ENCODE results near the gene TPK1.
A peak's percentile ranks its signal among the peaks of the same experiment; 100 is the strongest.

The TPK1 gene

DNA sequence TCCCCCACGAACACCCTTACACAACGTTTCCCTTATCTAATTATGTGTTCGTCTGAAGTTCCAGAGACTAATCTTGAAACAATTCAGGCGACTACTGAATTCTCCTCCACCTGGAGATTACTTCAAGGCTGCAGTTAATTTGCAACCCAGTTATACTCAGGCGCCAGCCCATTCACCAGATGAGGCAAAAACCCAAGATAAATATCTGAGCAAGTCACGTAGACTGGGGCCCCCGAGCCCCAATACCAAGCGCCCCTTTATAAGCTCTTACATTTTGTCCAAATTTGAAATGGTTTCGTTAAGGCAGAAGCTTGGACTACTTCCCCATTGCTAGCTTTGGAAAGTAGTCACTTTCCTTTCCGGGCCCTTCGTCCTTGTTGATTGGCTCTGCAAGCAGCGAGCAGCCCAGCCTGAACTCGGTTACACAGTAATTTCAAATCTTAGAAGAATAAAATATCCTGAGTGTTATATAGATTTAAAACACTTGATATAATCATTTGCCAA lies 1.2 kb downstream of the TPK1 start:
- TF ChIP-seq CTCF (conservative IDR thresholded peaks at IDR 0.05; ENCODE audit: low read depth, low read length): no peak
- H3K9ac ChIP-seq: peak overlapping the region; percentile 63; the same call in 1 of the 2 replicates
- H3K27ac ChIP-seq: peak overlapping the region; percentile 68
- H3K36me3 ChIP-seq (ENCODE audit: insufficient read depth): no peaks in the 10 kb centered on the region
- H3K4me3 ChIP-seq (IDR thresholded peaks at IDR 0.05; ENCODE audit: insufficient read depth, low read depth, low read length): no peak overlapping the region
- H3K27me3 ChIP-seq (ENCODE audit: insufficient read depth, low read depth): no peaks in the 10 kb centered on the region
- H3K4me2 ChIP-seq: peak overlapping the region; percentile 79
- H2AFZ ChIP-seq (ENCODE audit: low read depth): peak overlapping the region; percentile 99
- H4K20me1 ChIP-seq (ENCODE audit: insufficient read depth): no peaks in the 10 kb centered on the region
- H3K4me1 ChIP-seq (ENCODE audit: low read depth, poor library complexity, severe bottlenecking): peaks cover 19% of the 10 kb centered on the region
- no peaks in the 10 kb centered on the region for H3K79me2 ChIP-seq (ENCODE audit: insufficient read depth, low read depth)

GRCh38 chr7:144830811-144831210 lies 5.0 kb downstream of the TPK1 start:
- Histone ChIP-seq H3K4me1 (ENCODE audit: low read depth, poor library complexity, severe bottlenecking) (peaks cover 13% of the 10 kb centered on the region), H4K20me1 (ENCODE audit: insufficient read depth) (no peaks in the 10 kb centered on the region), H2AFZ (ENCODE audit: low read depth) (no peak overlapping the region), H3K9ac (no peak overlapping the region), H3K79me2 (ENCODE audit: insufficient read depth, low read depth) (no peaks in the 10 kb centered on the region), H3K4me3 (IDR thresholded peaks at IDR 0.05; ENCODE audit: insufficient read depth, low read depth, low read length) (no peak overlapping the region), H3K4me2 (no peak overlapping the region), H3K27ac (no peak overlapping the region), H3K36me3 (ENCODE audit: insufficient read depth) (no peaks in the 10 kb centered on the region), H3K27me3 (ENCODE audit: insufficient read depth, low read depth) (no peaks in the 10 kb centered on the region)
- no peak for TF ChIP-seq CTCF (conservative IDR thresholded peaks at IDR 0.05; ENCODE audit: low read depth, low read length)

GRCh38 chr7:144830024-144830785 lies 5.6 kb downstream of the TPK1 start:
- no peak overlapping the region for H2AFZ ChIP-seq (ENCODE audit: low read depth)
- no peak overlapping the region for H3K4me2 ChIP-seq
- H3K27ac ChIP-seq: no peak overlapping the region
- TF ChIP-seq CTCF (conservative IDR thresholded peaks at IDR 0.05; ENCODE audit: low read depth, low read length): no peak
- H3K4me1 ChIP-seq (ENCODE audit: low read depth, poor library complexity, severe bottlenecking): peaks cover 13% of the 10 kb centered on the region
- no peak overlapping the region for H3K4me3 ChIP-seq (IDR thresholded peaks at IDR 0.05; ENCODE audit: insufficient read depth, low read depth, low read length)
- no peaks in the 10 kb centered on the region for H3K27me3 ChIP-seq (ENCODE audit: insufficient read depth, low read depth)
- H3K9ac ChIP-seq: no peak overlapping the region
- H3K36me3 ChIP-seq (ENCODE audit: insufficient read depth): no peaks in the 10 kb centered on the region
- H3K79me2 ChIP-seq (ENCODE audit: insufficient read depth, low read depth): no peaks in the 10 kb centered on the region
- no peaks in the 10 kb centered on the region for H4K20me1 ChIP-seq (ENCODE audit: insufficient read depth)

- H3K27me3 ChIP-seq (ENCODE audit: insufficient read depth, low read depth): no peaks in the 10 kb centered on the region
- H3K36me3 ChIP-seq (ENCODE audit: insufficient read depth): no peaks in the 10 kb centered on the region
- no peak overlapping the region for H3K9ac ChIP-seq
- H3K4me3 ChIP-seq (IDR thresholded peaks at IDR 0.05; ENCODE audit: insufficient read depth, low read depth, low read length): no peak overlapping the region
- no peak for TF ChIP-seq CTCF (conservative IDR thresholded peaks at IDR 0.05; ENCODE audit: low read depth, low read length)
- H3K4me2 ChIP-seq: no peak overlapping the region
- H3K4me1 ChIP-seq (ENCODE audit: low read depth, poor library complexity, severe bottlenecking): no peaks in the 10 kb centered on the region
- no peaks in the 10 kb centered on the region for H4K20me1 ChIP-seq (ENCODE audit: insufficient read depth)
- H3K27ac ChIP-seq: no peak overlapping the region
- no peaks in the 10 kb centered on the region for H3K79me2 ChIP-seq (ENCODE audit: insufficient read depth, low read depth)
- H2AFZ ChIP-seq (ENCODE audit: low read depth): no peak overlapping the region
Measured at GRCh38 chr7:144827621-144828020, 8.2 kb downstream of the TPK1 start.
